ENCODE data around the gene ATP5MG. TPM values are rescaled to one million over a fixed set of nuclear protein-coding genes. Genes with fewer than 3 reads are reported as not detected.

Gene ATP5MG, protein sequence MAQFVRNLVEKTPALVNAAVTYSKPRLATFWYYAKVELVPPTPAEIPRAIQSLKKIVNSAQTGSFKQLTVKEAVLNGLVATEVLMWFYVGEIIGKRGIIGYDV
- 24.1 and 29.2 TPM in 2 replicates for total RNA-seq (2013; cell fraction: nucleolus; rRNA removed)
- total RNA-seq (2014; rRNA removed) (211 and 295 TPM in 2 replicates), total RNA-seq (2014; rRNA removed; fragmentation: Illumina TruSeq; extraction: Trizol) (317 and 321 TPM in 2 replicates), total RNA-seq (2021) (316 and 333 TPM in 2 replicates), polyA plus RNA-seq (2011; rRNA removed) (735 and 1,009 TPM in 2 replicates), polyA plus RNA-seq (2014; fragmentation: Illumina TruSeq; extraction: Trizol) (287 and 299 TPM in 2 replicates), polyA plus RNA-seq (2014; fragmentation: Nextera tagmentation; extraction: Ambion mirVana) (1,000 to 10,000 TPM; 2,154 to 2,276 TPM), polyA plus RNA-seq (2014; rRNA removed) (531 and 577 TPM in 2 replicates), polyA plus RNA-seq (2016; fragmentation: Nextera tagmentation; extraction: Ambion mirVana) (1,000 to 10,000 TPM; 1,057 to 1,150 TPM), polyA minus RNA-seq (2011; rRNA and poly(A)+ RNA removed) (71.3 and 77.4 TPM in 2 replicates), Bru-seq, nascent RNA (percentile 89 among the genes with signal in this experiment), BruChase-seq, experiment 1, labeled RNA remaining after a 6-hour chase (percentile 96 among the genes with signal in this experiment), BruChase-seq, experiment 2, labeled RNA remaining after a 2-hour chase (percentile 92 among the genes with signal in this experiment)
- 4,287 TPM for polyA plus RNA-seq (2011; ENCODE audit: low read depth)
- 470 and 534 TPM in 2 replicates for polyA plus RNA-seq (2011; cell fraction: cytosol; rRNA removed)
- polyA plus RNA-seq (2011; cell fraction: nucleus; rRNA removed): 201 and 214 TPM in 2 replicates
- polyA plus RNA-seq (2012): 410 and 516 TPM in 2 replicates
- polyA minus RNA-seq (2011; cell fraction: cytosol; rRNA and poly(A)+ RNA removed): 45.6 and 63.6 TPM in 2 replicates
- 12.3 and 22.5 TPM in 2 replicates for polyA minus RNA-seq (2011; cell fraction: nucleus; rRNA and poly(A)+ RNA removed)
- long read RNA-seq, experiment 1, transcript ATP5MG-201 (3 exons, 1,577 nt): major isoform, 375 of 383 reads
- long read RNA-seq, experiment 1, partial matches to known transcripts: 0 of 383 reads
- long read RNA-seq, experiment 1, other reads (novel, unspliced or antisense): 5 of 383 reads
- long read RNA-seq, experiment 2, transcript ATP5MG-201 (3 exons, 1,577 nt): major isoform, 673 of 683 reads
- long read RNA-seq, experiment 2, partial matches to known transcripts: 0 of 683 reads
- long read RNA-seq, experiment 2, other reads (novel, unspliced or antisense): 0 of 683 reads

DNA sequence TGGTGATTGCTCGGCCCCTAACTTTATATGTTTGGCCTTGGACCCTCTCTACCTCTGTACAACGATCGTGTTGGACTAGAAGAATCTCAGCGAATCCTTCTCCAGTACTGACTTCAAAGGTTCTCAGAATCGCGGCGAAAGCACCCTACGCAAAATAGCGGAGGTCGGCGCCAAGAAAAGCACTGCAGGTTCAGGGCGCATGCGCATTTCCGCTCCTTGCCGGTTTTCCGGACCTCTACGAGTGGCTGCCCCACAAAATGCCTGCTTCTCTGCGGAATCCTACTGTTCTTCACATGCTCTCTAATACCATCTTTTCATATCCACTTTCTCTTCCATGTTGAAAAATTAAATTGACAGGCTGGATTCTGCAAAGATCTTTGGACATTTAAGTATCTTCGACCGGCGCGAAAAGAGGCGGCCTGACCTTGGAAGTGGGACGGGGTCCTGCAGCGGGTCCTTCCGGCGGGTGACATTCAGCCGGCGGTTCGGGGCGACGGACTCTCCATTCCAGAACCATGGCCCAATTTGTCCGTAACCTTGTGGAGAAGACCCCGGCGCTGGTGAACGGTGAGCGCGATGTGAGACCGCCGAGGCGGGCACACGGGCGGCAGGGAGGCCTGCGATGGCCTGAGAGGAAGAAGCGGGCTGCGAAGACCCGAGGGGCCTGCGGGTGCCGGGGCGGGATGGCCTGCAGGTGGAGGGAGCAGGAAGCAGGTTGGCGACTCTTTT, at the start of gene ATP5MG:
Gene ATP5MG, plus strand, starts transcription at position 456 of the 729 bp plus-strand sequence. Its CDS starts 60 bp downstream, at position 516.
- Histone ChIP-seq H3K9me3 (replicated peaks; ENCODE audit: control insufficient read depth, insufficient read depth, low read length) (no peaks in the 10 kb centered on the region), H3K4me1 (ENCODE audit: control insufficient read depth, insufficient read depth, low read length) (peaks cover 15% of the 10 kb centered on the region; the same call in 1 of the 2 replicates), H3K27ac (ENCODE audit: control insufficient read depth, insufficient read depth) (peak within 1 kb of the TSS; percentile 98), H3K4me3 (peak within 1 kb of the TSS; percentile 89), H3K27me3 (replicated peaks in 1 of 2; ENCODE audit: control insufficient read depth in 2 of 2, insufficient read depth in 2 of 2, low read length in 1 of 2) (no peaks in the 10 kb centered on the region), H3K4me2 (ENCODE audit: control insufficient read depth, insufficient read depth) (peak within 1 kb of the TSS; percentile 83), H3K79me2 (ENCODE audit: control insufficient read depth, insufficient read depth, low read length) (peaks cover 57% of the 10 kb centered on the region), H4K20me1 (ENCODE audit: control insufficient read depth, insufficient read depth) (no peaks in the 10 kb centered on the region), H2AFZ (ENCODE audit: control insufficient read depth, low read depth, low read length) (peak within 1 kb of the TSS; percentile 99), H3K9ac (ENCODE audit: control insufficient read depth, insufficient read depth, low read length) (peak within 1 kb of the TSS; percentile 94), H3K36me3 (ENCODE audit: control insufficient read depth in 2 of 2, insufficient read depth in 2 of 2, low read length in 1 of 2) (peaks cover 0 to 10% of the 10 kb centered on the region in 2 experiments; a peak in 2 of 4 replicates)
- intact Hi-C loops (cut with micrococcal nuclease; ENCODE audit: unreplicated experiment) (loop anchor here (2.0 kb wide), 1 partner anchor 33 kb away; no protein-coding TSS in a partner anchor), in situ Hi-C loops (cut with MboI) (no loop called here)
- SMC1A ChIA-PET (ENCODE audit: uncharacterized antibody, unreplicated experiment): interaction anchor here (1.0 to 2.1 kb wide), 10 partner anchors 10 to 91 kb away, joined by 3 to 10 read pairs (median 4); no protein-coding TSS in a partner anchor
- peak; percentile 90 for FAIRE-seq
- ATAC-seq: peak; percentile 78
- no TSS peak for BruUV-seq (replicated peaks)
- RAD21 ChIA-PET (ENCODE audit: unreplicated experiment): interaction anchor here (0.8 to 3.0 kb wide), 7 partner anchors 34 to 203 kb away, joined by 3 to 13 read pairs (median 6); partner anchors contain the start of gene KMT2A
- CTCF ChIA-PET: interaction anchor here (0.6 to 3.2 kb wide), 4 partner anchors 33 to 88 kb away, joined by 4 to 29 read pairs (median 4); no protein-coding TSS in a partner anchor
- peak; percentile 93 for DNase-seq (ENCODE audit: low read depth, low spot score)
- POLR2A ChIA-PET: interaction anchor here (1.0 to 1.4 kb wide), 5 partner anchors 37 to 124 kb away, joined by 3 to 5 read pairs (median 4); no protein-coding TSS in a partner anchor
- under 1% methylated on average over 43 of the region's 51 CpGs for WGBS (ENCODE audit: insufficient coverage, insufficient replicate concordance, low lambda C conversion rate, missing lambda C conversion rate)
- peak; percentile 7 for TF ChIP-seq RELA (IDR thresholded peaks at IDR 0.05; ENCODE audit: borderline replicate concordance, partially characterized antibody)
- no peak for TF ChIP-seq KDM1A (IDR thresholded peaks at IDR 0.05; ENCODE audit: borderline replicate concordance)
- peak; percentile 74 for TF ChIP-seq SIN3A (IDR thresholded peaks at IDR 0.05; ENCODE audit: low read depth, low read length)
- TF ChIP-seq ZNF24 (IDR thresholded peaks at IDR 0.05): peak; percentile 87
- TF ChIP-seq, protein P1, sequence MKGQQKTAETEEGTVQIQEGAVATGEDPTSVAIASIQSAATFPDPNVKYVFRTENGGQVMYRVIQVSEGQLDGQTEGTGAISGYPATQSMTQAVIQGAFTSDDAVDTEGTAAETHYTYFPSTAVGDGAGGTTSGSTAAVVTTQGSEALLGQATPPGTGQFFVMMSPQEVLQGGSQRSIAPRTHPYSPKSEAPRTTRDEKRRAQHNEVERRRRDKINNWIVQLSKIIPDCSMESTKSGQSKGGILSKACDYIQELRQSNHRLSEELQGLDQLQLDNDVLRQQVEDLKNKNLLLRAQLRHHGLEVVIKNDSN (IDR thresholded peaks at IDR 0.05; ENCODE audit: borderline replicate concordance, extremely low read length, insufficient read depth, low read depth, low read length): no peak
- TF ChIP-seq ZSCAN29 (IDR thresholded peaks at IDR 0.05): no peak
- no peak for TF ChIP-seq ZNF622 (IDR thresholded peaks at IDR 0.05)
- TF ChIP-seq, protein P2, sequence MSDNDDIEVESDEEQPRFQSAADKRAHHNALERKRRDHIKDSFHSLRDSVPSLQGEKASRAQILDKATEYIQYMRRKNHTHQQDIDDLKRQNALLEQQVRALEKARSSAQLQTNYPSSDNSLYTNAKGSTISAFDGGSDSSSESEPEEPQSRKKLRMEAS (IDR thresholded peaks at IDR 0.05; ENCODE audit: low read depth, low read length): no peak
- TF ChIP-seq CREM (IDR thresholded peaks at IDR 0.05; ENCODE audit: low read depth): no peak; the same call in 1 of the 2 replicates
- TF ChIP-seq NFIC (IDR thresholded peaks at IDR 0.05; ENCODE audit: low read depth, low read length): no peak
- TF ChIP-seq KAT2A (conservative IDR thresholded peaks at IDR 0.05; ENCODE audit: control insufficient read depth, low read depth, low read length): no peak
- peak; percentile 39; the same call in 1 of the 2 replicates for TF ChIP-seq YY1 (IDR thresholded peaks at IDR 0.05; ENCODE audit: low read depth, low read length)
- TF ChIP-seq NR2C1 (IDR thresholded peaks at IDR 0.05): peak; percentile 81
- TF ChIP-seq, protein P3, sequence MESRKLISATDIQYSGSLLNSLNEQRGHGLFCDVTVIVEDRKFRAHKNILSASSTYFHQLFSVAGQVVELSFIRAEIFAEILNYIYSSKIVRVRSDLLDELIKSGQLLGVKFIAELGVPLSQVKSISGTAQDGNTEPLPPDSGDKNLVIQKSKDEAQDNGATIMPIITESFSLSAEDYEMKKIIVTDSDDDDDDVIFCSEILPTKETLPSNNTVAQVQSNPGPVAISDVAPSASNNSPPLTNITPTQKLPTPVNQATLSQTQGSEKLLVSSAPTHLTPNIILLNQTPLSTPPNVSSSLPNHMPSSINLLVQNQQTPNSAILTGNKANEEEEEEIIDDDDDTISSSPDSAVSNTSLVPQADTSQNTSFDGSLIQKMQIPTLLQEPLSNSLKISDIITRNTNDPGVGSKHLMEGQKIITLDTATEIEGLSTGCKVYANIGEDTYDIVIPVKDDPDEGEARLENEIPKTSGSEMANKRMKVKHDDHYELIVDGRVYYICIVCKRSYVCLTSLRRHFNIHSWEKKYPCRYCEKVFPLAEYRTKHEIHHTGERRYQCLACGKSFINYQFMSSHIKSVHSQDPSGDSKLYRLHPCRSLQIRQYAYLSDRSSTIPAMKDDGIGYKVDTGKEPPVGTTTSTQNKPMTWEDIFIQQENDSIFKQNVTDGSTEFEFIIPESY (IDR thresholded peaks at IDR 0.05): peak; percentile 78
- TF ChIP-seq JUNB (IDR thresholded peaks at IDR 0.05): no peak
- no peak for TF ChIP-seq CHD2 (IDR thresholded peaks at IDR 0.05; ENCODE audit: borderline replicate concordance, low read depth, low read length)

Measured in GM12878 (cell line).